ENCODE data around the gene KRTAP10-3. TPM values are rescaled to one million over a fixed set of nuclear protein-coding genes. Genes with fewer than 3 reads are reported as not detected.

The KRTAP10-3 gene
- total and polyA plus RNA-seq, 2 donors (not counting 3 experiments of a cell fraction or from before 2014, with no cell fraction given) = not detected

DNA sequence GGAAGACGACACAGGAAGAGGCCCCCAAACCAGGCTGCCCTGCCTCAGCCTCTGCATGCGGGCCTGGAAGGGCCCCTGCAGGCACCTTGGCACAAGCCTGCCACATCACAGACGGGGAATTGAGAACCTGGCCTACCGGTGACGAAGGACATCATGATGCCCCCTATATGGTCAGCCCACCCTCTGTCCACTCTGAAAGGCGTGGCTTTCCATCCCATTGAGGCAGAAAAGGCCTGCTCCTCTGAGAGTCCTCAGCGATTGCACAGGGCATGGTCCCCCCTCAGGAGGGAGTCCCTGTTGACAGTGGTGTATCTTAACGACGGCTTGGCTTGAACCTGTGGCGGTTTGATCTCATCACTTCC is 30.0 kb downstream of the KRTAP10-3 start:
- no peak overlapping the region for H3K4me3 ChIP-seq (replicated peaks in 1 of 3; ENCODE audit: insufficient read depth in 1 of 3, low read depth in 1 of 3, low read length in 3 of 3)
- H3K9me1 ChIP-seq (replicated peaks; ENCODE audit: control insufficient read depth, extremely low read depth, insufficient read depth, low read length) = no peaks in the 10 kb centered on the region
- no peak overlapping the region for H3K9ac ChIP-seq (replicated peaks; ENCODE audit: extremely low read depth, insufficient read depth, low read length)
- no peak for DNase-seq (ENCODE audit: low read depth, low spot score)
- CTCF ChIA-PET = no interaction called here
- no peak overlapping the region for H2AFZ ChIP-seq (ENCODE audit: low read depth, low read length)
- H4K20me1 ChIP-seq (replicated peaks; ENCODE audit: control insufficient read depth, extremely low read depth, insufficient read depth, low read length) = no peaks in the 10 kb centered on the region
- dilution Hi-C loops (cut with MboI; ENCODE audit: extremely low pct_ligation_motif_present, low sequenced_read_pairs) (no loop called here), intact Hi-C loops (cut with micrococcal nuclease) (no loop called here)
- H3K4me2 ChIP-seq (ENCODE audit: insufficient read depth, low read length) = no peak overlapping the region
- H3K27me3 ChIP-seq (ENCODE audit: control insufficient read depth in 2 of 2, insufficient read depth in 2 of 2, low read length in 2 of 2) = no peaks in the 10 kb centered on the region
- no peak for TF ChIP-seq EZH2 (IDR thresholded peaks at IDR 0.05; ENCODE audit: borderline replicate concordance, low read depth, low read length, severe bottlenecking)
- no peak for TF ChIP-seq JUN (IDR thresholded peaks at IDR 0.05; ENCODE audit: borderline replicate concordance, insufficient read depth, insufficient read length, low read depth)
- TF ChIP-seq POLR2A (IDR thresholded peaks at IDR 0.05; ENCODE audit: low read depth, low read length) = no peak
- no peak for TF ChIP-seq FOS (IDR thresholded peaks at IDR 0.05; ENCODE audit: borderline replicate concordance, insufficient read depth, low read length)
- TF ChIP-seq GATA2 (IDR thresholded peaks at IDR 0.05; ENCODE audit: insufficient read depth, insufficient read length, low read depth, low read length) = no peak
- TF ChIP-seq MYC (IDR thresholded peaks at IDR 0.05; ENCODE audit: low read depth, low read length) = no peak
- TF ChIP-seq MAX (IDR thresholded peaks at IDR 0.05; ENCODE audit: insufficient read depth, insufficient read length) = no peak
- TF ChIP-seq CTCF (IDR thresholded peaks at IDR 0.05; ENCODE audit: extremely low read depth in 1 of 2, insufficient read depth in 1 of 2, low read depth in 1 of 2, low read length in 2 of 2) = no peak
- no peak for TF ChIP-seq POLR2AphosphoS5 (IDR thresholded peaks at IDR 0.05; ENCODE audit: insufficient read depth, low read depth, low read length)
- no peaks in the 10 kb centered on the region for H3K9me3 ChIP-seq (replicated peaks; ENCODE audit: control insufficient read depth, insufficient read depth, low read length)
- FAIRE-seq = no peak
- no peaks in the 10 kb centered on the region for H3K4me1 ChIP-seq (ENCODE audit: control insufficient read depth, extremely low read depth, insufficient read depth, low read length)
- POLR2A ChIA-PET = no interaction called here
- no TSS peak for BruUV-seq (replicated peaks)
- H3K27ac ChIP-seq (ENCODE audit: insufficient read depth, low read depth, low read length) = no peak overlapping the region
- no peaks in the 10 kb centered on the region for H3K79me2 ChIP-seq (ENCODE audit: control insufficient read depth, insufficient read depth, low read length)
- H3K36me3 ChIP-seq (ENCODE audit: control insufficient read depth in 2 of 2, extremely low read depth in 1 of 2, insufficient read depth in 2 of 2, low read length in 2 of 2) = no peaks in the 10 kb centered on the region
